ENCODE data around the gene NPC1. TPM values are rescaled to one million over a fixed set of nuclear protein-coding genes. Genes with fewer than 3 reads are reported as not detected.
"Not testable (repeated sequence)": the region's sequence is repeated elsewhere in the genome, so short reads cannot be mapped to it uniquely, and the experiment has no call there.

Gene NPC1
- total RNA-seq, 1 experiment from 2014 or later: 39.6 TPM

- ChIA-PET POLR2A (ENCODE audit: unreplicated experiment) (interaction anchor here (0.6 kb wide), 1 partner anchor 86 kb away, joined by 6 read pairs; no protein-coding TSS in a partner anchor), CTCF (no interaction called here)
- Histone ChIP-seq H3K27ac (no peak overlapping the region), H3K27me3 (ENCODE audit: insufficient read depth, low read depth) (no peaks in the 10 kb centered on the region), H3K4me2 (no peak overlapping the region), H3K9me3 (ENCODE audit: insufficient read depth, low read depth) (no peaks in the 10 kb centered on the region), H2AFZ (no peak overlapping the region), H4K20me1 (ENCODE audit: insufficient read depth) (no peaks in the 10 kb centered on the region), H3K36me3 (ENCODE audit: low read depth) (no peaks in the 10 kb centered on the region), H3K4me1 (replicated peaks; ENCODE audit: insufficient read depth) (peaks cover 19% of the 10 kb centered on the region), H3K4me3 (no peak overlapping the region), H3K9me2 (ENCODE audit: insufficient read depth) (no peaks in the 10 kb centered on the region), H3F3A (ENCODE audit: insufficient read depth, low read depth) (peaks cover 9% of the 10 kb centered on the region; the same call in 1 of the 2 replicates), H3K79me2 (ENCODE audit: low read depth) (peaks cover 44% of the 10 kb centered on the region)
- TF ChIP-seq, protein P1, sequence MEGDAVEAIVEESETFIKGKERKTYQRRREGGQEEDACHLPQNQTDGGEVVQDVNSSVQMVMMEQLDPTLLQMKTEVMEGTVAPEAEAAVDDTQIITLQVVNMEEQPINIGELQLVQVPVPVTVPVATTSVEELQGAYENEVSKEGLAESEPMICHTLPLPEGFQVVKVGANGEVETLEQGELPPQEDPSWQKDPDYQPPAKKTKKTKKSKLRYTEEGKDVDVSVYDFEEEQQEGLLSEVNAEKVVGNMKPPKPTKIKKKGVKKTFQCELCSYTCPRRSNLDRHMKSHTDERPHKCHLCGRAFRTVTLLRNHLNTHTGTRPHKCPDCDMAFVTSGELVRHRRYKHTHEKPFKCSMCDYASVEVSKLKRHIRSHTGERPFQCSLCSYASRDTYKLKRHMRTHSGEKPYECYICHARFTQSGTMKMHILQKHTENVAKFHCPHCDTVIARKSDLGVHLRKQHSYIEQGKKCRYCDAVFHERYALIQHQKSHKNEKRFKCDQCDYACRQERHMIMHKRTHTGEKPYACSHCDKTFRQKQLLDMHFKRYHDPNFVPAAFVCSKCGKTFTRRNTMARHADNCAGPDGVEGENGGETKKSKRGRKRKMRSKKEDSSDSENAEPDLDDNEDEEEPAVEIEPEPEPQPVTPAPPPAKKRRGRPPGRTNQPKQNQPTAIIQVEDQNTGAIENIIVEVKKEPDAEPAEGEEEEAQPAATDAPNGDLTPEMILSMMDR (conservative IDR thresholded peaks at IDR 0.05): no peak
- no peak for TF ChIP-seq EZH2 (IDR thresholded peaks at IDR 0.05; ENCODE audit: low read depth)
- no peak for DNase-seq
- no TSS peak for BruUV-seq (replicated peaks)
- intact Hi-C loops (cut with micrococcal nuclease; ENCODE audit: unreplicated experiment): no loop called here
Measured at GRCh38 chr18:23578067-23578701, 8.1 kb downstream of the NPC1 start.

DNA sequence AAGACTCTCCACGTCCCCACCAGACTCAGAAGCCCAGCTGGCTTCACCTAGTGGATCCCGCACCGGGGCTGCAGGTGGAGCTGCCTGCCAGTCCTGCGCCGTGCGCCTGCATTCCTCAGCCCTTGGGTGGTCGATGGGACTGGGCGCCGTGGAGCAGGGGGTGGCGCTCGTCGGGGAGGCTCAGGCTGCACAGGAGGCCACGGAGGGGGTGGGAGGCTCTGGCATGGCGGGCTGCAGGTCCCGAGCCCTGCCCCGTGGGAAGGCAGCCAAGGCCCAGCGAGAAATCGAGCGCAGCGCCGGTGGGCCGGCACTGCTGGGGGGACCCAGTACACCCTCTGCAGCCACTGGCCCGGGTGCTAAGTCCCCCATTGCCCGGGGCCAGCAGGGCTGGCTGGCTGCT lies 8.8 kb downstream of the NPC1 start:
- H2AFZ ChIP-seq; CTCF ChIA-PET; H3K9me3 ChIP-seq (ENCODE audit: insufficient read depth, low read depth); BruUV-seq (replicated peaks); H3K4me3 ChIP-seq; H3K27ac ChIP-seq; DNase-seq; H4K20me1 ChIP-seq (ENCODE audit: insufficient read depth); H3K4me2 ChIP-seq; intact Hi-C loops (cut with micrococcal nuclease; ENCODE audit: unreplicated experiment); POLR2A ChIA-PET (ENCODE audit: unreplicated experiment); H3K27me3 ChIP-seq (ENCODE audit: insufficient read depth, low read depth); H3F3A ChIP-seq (ENCODE audit: insufficient read depth, low read depth); H3K9me2 ChIP-seq (ENCODE audit: insufficient read depth); H3K36me3 ChIP-seq (ENCODE audit: low read depth): not testable (repeated sequence)
- Histone ChIP-seq H3K4me1 (replicated peaks; ENCODE audit: insufficient read depth) (peaks cover 19% of the 10 kb centered on the region), H3K79me2 (ENCODE audit: low read depth) (peaks cover 43% of the 10 kb centered on the region)

GRCh38 chr18:23575309-23575651 lies 11.0 kb downstream of the NPC1 start:
- peaks cover 9% of the 10 kb centered on the region; the same call in 1 of the 2 replicates for H3F3A ChIP-seq (ENCODE audit: insufficient read depth, low read depth)
- ChIA-PET POLR2A (ENCODE audit: unreplicated experiment) (no interaction called here), CTCF (interaction anchor here (1.1 kb wide), 1 partner anchor 128 kb away, joined by 3 read pairs; no protein-coding TSS in a partner anchor)
- no peaks in the 10 kb centered on the region for H3K9me3 ChIP-seq (ENCODE audit: insufficient read depth, low read depth)
- peaks cover 5% of the 10 kb centered on the region; the same call in 1 of the 2 replicates for H3K36me3 ChIP-seq (ENCODE audit: low read depth)
- no peak for TF ChIP-seq EZH2 (IDR thresholded peaks at IDR 0.05; ENCODE audit: low read depth)
- TF ChIP-seq, protein P1 (conservative IDR thresholded peaks at IDR 0.05): no peak
- H3K79me2 ChIP-seq (ENCODE audit: low read depth): peaks cover 20% of the 10 kb centered on the region
- BruUV-seq (replicated peaks): no TSS peak
- H3K9me2 ChIP-seq (ENCODE audit: insufficient read depth): no peaks in the 10 kb centered on the region
- H3K4me1 ChIP-seq (replicated peaks; ENCODE audit: insufficient read depth): peaks cover 19% of the 10 kb centered on the region
- no peak overlapping the region for H2AFZ ChIP-seq
- no peaks in the 10 kb centered on the region for H4K20me1 ChIP-seq (ENCODE audit: insufficient read depth)
- peak overlapping the region; percentile 74; the same call in 1 of the 2 replicates for H3K27ac ChIP-seq
- no peak overlapping the region for H3K4me3 ChIP-seq
- no peak for DNase-seq
- H3K27me3 ChIP-seq (ENCODE audit: insufficient read depth, low read depth): no peaks in the 10 kb centered on the region
- intact Hi-C loops (cut with micrococcal nuclease; ENCODE audit: unreplicated experiment): no loop called here
- H3K4me2 ChIP-seq: no peak overlapping the region

Data from PC-9 (cell line).